ENCODE results near the gene SECTM1.
"Not testable (repeated sequence)": the region's sequence is repeated elsewhere in the genome, so short reads cannot be mapped to it uniquely, and the experiment has no call there.

The SECTM1 gene

GRCh38 chr17:82367724-82368524 is 34.4 kb upstream of the SECTM1 start:
- no peak for DNase-seq

DNA sequence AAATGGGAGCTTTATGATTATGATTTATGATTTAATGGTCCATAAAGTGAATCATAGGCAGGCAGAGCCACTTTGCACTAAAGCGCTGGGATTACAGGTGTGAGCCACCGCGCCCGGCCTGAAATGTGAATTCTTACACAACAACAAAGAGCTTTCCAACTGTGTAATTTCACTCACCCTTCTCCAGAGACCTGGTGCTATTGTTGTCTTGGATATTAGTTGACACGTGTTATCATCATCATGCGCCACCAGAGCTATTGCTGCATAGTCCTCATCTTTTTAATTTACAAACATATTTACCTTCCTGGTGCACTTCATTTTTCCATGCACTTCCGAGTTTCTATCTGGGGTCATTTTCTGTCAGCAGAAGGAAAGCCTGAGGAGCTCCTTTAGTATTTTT is 33.2 kb upstream of the SECTM1 start:
- DNase-seq, result no peak

GRCh38 chr17:82365606-82366295 is 32.2 kb upstream of the SECTM1 start:
- DNase-seq, result no peak

GRCh38 chr17:82361885-82362633 is 28.5 kb upstream of the SECTM1 start:
- DNase-seq, result no peak

GRCh38 chr17:82359451-82360074 is 26.0 kb upstream of the SECTM1 start:
- DNase-seq, result not testable (repeated sequence)

- no peak for DNase-seq
Observed at GRCh38 chr17:82358465-82359350, 25.1 kb upstream of the SECTM1 start, which contains the start of gene TEX19. Gene TEX19 (plus strand): TSS chr17:82359247. CDS start chr17:82362151, 2,904 bp downstream.

GRCh38 chr17:82357394-82357793 is 23.8 kb upstream of the SECTM1 start:
- DNase-seq, result no peak

DNA sequence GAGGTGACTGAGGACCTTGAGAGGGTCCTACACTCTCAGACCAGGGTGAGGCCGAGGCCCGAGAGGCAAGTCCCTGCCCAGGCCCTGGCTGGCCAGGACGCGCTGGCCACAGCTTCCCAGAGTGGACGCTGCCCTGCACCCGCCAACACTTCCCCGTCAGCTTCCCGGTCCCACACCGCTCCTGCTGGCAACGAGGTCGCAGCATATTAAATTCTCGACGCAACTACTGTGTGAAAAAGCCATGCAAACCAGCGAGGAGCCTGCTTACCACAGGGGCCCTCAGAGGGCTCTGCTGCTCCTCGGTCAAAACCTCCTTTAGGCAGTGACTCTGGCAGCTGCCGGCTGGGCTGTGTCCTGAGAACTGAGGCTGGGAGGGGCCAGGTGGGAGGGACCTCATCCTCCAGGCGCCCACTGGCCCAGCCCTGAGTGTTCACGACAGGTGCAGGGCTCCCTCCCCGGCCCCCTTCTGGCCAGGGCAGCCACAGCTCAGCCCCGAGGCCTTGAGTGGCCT is 23.3 kb upstream of the SECTM1 start:
- no peak for DNase-seq

GRCh38 chr17:82355770-82356427 is 22.3 kb upstream of the SECTM1 start:
- DNase-seq, result no peak

- DNase-seq, result no peak
Observed at GRCh38 chr17:82354804-82355308, 21.3 kb upstream of the SECTM1 start.

DNA sequence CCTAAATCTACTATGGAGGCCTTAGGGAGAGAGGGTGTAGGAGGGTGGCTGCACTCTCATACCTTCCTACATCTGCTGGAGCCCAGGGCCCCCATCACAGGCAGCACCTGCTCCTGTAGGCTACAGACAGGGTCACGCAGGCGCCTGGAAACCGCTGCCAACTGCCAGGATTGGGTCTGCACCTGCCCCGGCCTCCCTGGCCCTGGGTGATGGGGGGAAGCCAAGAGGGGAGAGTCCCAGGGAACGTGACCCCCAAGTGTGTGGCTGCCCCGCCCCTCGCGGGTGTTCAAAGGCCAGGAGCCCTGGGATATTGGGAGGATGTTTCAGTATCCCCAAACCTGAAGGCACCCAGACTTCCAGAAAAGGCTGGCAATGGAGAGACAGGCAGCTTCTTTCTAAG is 19.9 kb upstream of the SECTM1 start:
- peak; percentile 20 for DNase-seq

DNA sequence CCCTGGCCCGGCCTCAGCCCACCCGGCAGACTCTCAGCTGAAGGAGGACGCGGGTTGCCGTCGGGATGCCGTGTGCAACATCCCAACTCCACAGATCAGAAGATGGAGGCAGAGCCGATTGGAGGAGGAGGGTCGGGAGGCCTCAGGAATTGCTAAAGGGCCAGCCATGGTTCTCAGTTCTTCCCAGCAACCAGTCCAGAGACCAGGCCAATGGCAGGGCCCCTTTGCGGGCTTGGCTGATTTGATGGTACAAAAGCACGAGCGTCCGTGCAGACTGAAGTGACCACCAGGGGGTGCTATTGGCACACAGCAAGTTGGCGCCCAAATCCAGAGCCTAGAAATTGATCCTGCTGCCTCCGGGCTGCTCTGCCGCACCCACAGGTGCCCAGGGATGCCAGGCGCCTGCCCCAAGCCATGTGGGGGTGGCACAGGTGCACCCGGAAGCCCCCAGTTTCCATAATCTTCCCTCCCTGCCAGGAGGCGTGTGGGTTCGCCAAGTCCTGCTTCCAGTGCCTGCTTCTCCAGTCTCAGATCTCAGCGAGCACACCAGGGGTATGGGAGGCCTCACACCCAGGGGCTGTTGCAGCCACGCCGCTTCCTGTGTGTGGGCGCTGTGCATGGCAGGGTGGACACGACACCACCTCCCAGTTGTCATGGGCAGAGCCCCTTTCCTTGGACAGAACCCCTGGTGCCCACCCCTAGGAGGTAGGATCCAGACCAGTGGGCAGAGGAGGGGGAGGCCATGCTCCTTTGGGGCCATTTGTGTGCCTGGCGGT is 18.3 kb upstream of the SECTM1 start:
- DNase-seq, result peak; percentile 68

DNA sequence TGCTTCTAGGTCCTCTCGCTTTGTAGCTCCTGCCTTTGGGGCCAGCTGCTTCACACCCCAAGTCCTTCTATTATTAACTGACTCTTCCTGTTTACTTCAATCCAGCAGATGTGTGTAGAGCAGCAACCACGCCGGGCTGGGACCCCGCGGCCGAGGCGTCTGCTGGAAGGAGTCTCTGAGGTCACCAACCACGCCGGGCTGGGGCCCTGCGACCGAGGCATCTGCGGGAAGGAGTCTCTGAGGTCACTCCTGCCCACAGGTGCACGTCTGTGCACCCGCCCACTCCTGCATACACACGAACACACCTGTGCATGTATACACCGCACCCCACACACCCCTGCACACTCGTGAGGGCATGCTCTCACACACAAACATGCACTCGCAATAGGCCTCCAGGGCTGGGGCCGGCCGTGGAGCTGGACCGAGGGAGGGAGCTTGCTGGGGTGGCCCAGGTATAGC is 17.7 kb upstream of the SECTM1 start:
- no peak for DNase-seq

GRCh38 chr17:82350182-82351030 is 16.8 kb upstream of the SECTM1 start:
- no peak for DNase-seq

GRCh38 chr17:82349287-82349701 is 15.7 kb upstream of the SECTM1 start:
- no peak for DNase-seq

DNA sequence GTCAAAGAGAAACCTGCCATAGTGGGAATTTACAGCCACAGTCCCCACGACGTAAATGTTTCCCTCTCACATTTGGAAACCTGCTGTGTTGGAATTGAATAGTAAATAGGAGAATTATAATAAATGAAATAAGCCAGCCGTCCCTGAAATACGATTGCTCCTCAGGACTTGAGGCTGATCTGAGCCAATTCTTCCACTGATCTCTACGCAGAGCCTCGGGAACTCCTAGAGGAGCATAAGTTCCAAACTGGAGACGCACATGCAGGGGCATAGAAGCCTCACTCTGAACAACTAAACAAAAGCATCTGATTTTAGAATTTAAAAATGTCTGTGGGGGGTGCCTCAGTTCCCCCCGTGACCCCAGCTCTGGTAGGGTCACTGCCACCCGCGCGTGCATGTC is 15.3 kb upstream of the SECTM1 start:
- no peak for DNase-seq

DNA sequence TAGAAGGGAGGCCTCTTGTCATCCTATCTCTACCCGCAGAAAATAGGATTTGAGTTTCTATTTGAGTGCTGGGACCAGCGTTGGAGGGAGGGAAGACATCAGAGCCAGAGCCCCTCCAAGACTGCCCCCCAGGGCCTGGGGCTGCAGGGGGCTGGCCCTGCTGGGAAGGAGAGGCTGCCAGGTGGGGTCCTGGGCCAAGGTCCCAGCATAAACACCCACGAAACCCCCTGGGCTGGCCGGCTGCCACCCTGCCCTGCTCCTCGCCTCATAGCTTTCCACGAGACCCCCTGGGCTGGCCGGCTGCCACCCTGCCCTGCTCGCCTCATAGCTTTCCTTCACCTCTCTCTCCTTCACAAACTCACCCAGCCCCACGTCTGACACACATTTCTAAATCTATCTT is 14.9 kb upstream of the SECTM1 start:
- no peak for DNase-seq

DNA sequence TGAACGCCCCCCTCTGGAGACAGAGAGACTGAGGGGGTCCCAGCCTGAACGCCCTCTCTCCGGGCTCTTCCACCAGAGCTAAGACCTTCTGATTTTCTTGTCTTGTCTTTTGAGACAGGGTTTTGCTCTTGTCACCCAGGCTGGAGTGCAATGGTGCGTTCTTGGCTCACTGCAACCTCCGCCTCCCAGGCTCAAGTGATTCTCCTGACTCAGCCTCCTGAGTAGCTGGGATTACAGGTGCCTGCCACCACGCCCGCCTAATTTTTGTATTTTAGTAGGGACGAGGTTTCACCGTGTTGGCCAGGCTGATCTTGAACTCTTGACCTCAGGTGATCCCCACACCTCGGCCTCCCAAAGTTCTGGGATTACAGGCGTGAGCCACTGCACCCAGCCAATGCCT is 14.4 kb upstream of the SECTM1 start:
- DNase-seq, result not testable (repeated sequence)
